HG03378 (cell line): ENCODE results near the gene RS1.

Source experiments
- ATAC-seq: cut with Tn5 transposase; IDR thresholded peaks from one replicate; pipeline ENCODE4 v1.9.1; 2021; ENCODE audit warnings: mild to moderate bottlenecking, moderate library complexity; ENCODE audit not compliant: unreplicated experiment

Gene RS1

DNA sequence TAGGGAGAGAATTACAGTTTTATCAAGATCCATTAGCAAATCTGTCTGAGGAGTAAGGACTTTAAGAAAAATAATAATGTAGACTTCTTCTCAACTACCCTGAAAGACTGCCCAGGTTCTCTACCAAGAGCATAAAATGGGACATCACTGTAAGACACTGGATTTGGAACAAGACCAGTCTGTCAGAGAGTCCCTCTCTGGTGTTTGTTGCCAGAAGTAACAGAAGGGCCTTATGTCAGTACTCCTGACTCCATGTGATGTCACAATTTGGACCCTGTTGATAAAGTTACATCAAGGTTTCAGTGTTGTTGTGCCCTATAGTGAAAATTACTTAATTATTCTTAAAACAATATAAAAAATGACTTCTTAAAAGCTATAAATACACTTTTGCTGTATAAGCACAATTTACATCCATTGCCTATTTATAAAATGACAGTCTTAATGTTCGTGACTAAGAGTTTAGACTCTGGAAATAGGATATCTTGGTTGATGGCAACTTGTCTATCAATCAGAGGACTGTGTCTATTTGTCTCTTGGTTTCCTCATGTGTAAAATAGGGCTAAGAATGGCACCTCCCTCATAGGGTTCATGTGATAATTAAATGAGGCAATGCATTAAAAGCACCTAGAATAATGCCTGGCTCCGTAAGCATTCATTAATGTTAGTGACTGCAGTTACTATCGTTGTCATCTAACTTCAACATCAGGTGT, 57.8 kb downstream of the RS1 start:
- no peak for ATAC-seq

DNA sequence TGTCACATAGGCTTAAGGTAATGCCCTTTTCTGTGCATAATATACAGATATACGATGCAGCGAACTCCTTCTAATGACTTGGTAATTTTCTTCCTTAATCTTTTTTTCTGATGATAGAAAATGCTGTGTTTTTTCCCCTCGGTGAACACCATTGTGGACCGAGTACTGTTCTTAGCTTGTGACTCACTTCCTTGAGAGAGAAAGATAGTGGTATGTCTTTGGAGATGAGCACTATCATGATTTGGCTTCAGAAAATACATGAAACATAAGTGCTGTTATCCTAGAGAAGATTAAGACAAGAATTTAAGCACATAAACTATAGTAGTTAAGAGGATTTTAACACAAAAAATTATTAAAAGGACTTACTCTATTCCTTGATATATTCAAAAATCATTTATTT, 63.9 kb downstream of the RS1 start:
- no peak for ATAC-seq

GRCh38 chrX:18598413-18598812, 73.5 kb downstream of the RS1 start:
- no peak for ATAC-seq

DNA sequence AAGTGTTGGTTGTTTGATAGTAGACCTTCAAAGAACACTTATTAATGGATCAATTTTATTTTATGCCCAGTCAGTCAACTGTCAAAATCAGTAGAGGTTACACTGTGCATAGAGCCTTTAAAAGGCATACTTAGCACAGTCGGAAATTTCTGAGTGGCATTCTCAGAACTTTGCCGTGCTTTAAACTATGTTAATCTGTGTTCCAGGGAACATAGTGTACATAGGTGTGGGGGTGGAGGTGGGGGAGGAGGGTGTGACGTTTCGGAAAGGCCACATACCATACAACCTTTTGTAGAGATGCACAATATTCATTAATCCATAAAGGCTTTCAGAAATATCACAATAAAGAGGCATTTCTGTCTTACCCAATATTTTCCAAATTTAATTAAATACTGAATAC, 75.8 kb downstream of the RS1 start:
- no peak for ATAC-seq

GRCh38 chrX:18594079-18594478, 77.8 kb downstream of the RS1 start:
- ATAC-seq: no peak

- no peak for ATAC-seq
Observed at GRCh38 chrX:18591834-18592233, 80.1 kb downstream of the RS1 start.
